Keratinocyte (primary cell): ENCODE results near the gene FOXP4. TPM values are rescaled to one million over a fixed set of nuclear protein-coding genes. Genes with fewer than 3 reads are reported as not detected.

Source experiments
- DNase-seq: peaks from one replicate; pipeline ENCODE4 v3.0.0-alpha.2; 2011; ENCODE audit warnings: low read depth, missing footprints, low spot score
- FAIRE-seq: peaks from 2 replicates; lab custom pipeline; 2011; peaks lifted over from hg19 to GRCh38; lab: Jason Lieb, UNC
- H2AFZ ChIP-seq: 2 replicates; pipeline ENCODE4 v1.6.0; 2012; ENCODE audit warnings: low read length, control low read depth, inconsistent platforms; ENCODE audit not compliant: control insufficient read depth
- H3K27ac ChIP-seq: 2 replicates; pipeline ENCODE4 v1.5.1; 2011; ENCODE audit warnings: low read length; ENCODE audit not compliant: control insufficient read depth, insufficient read depth
- H3K27me3 ChIP-seq: 3 replicates; pipeline ENCODE4 v1.6.0; 2011; ENCODE audit warnings: low read length; ENCODE audit not compliant: control insufficient read depth, insufficient read depth; ENCODE audit errors: extremely low read depth
- H3K36me3 ChIP-seq, 2 experiments: 2 replicates in 1 of 2; 3 replicates in 1 of 2; pipeline ENCODE4 v1.5.1; 2011; ENCODE audit warnings: low read length in 2 of 2, mild to moderate bottlenecking in 1 of 2; ENCODE audit not compliant: control insufficient read depth in 2 of 2, insufficient read depth in 2 of 2; ENCODE audit errors: extremely low read depth in 1 of 2
- H3K4me1 ChIP-seq: 3 replicates; pipeline ENCODE4 v1.5.1; 2011; ENCODE audit warnings: low read length; ENCODE audit not compliant: control insufficient read depth, insufficient read depth; ENCODE audit errors: extremely low read depth
- H3K4me2 ChIP-seq: 3 replicates; pipeline ENCODE4 v1.6.0; 2011; ENCODE audit warnings: low read depth, low read length; ENCODE audit not compliant: control insufficient read depth, insufficient read depth; ENCODE audit errors: extremely low read depth
- H3K4me3 ChIP-seq, 3 experiments: fragments of 200-600 bp in 1 of 3; sonication (generic) in 1 of 3; 2 replicates in 2 of 3; 3 replicates in 1 of 3; pipeline ENCODE4 v1.5.1; 2011 to 2016; ENCODE audit warnings: low read length in 3 of 3, mild to moderate bottlenecking in 3 of 3, control low read depth in 2 of 3, inconsistent platforms in 1 of 3, low read depth in 1 of 3, mixed read lengths in 1 of 3, mixed run types in 1 of 3, moderate library complexity in 1 of 3; ENCODE audit not compliant: control insufficient read depth in 2 of 3, insufficient read depth in 2 of 3; ENCODE audit errors: extremely low read depth in 1 of 3
- H3K79me2 ChIP-seq: 2 replicates; pipeline ENCODE4 v1.6.0; 2012; ENCODE audit warnings: low read length; ENCODE audit not compliant: control insufficient read depth, insufficient read depth
- H3K9ac ChIP-seq: 3 replicates; pipeline ENCODE4 v1.6.0; 2011; ENCODE audit warnings: low read length; ENCODE audit not compliant: control insufficient read depth, insufficient read depth; ENCODE audit errors: extremely low read depth
- H3K9me1 ChIP-seq: 3 replicates; pipeline ENCODE4 v1.6.0; 2011; ENCODE audit warnings: low read length; ENCODE audit not compliant: control insufficient read depth, insufficient read depth; ENCODE audit errors: extremely low read depth
- H3K9me3 ChIP-seq: 2 replicates; pipeline ENCODE4 v1.5.1; 2012; ENCODE audit warnings: low read depth, low read length; ENCODE audit not compliant: control insufficient read depth
- H4K20me1 ChIP-seq: 3 replicates; pipeline ENCODE4 v1.6.0; 2011; ENCODE audit warnings: low read length; ENCODE audit not compliant: control insufficient read depth, insufficient read depth; ENCODE audit errors: extremely low read depth
- CTCF ChIP-seq, 3 experiments: IDR thresholded peaks in 1 of 3; conservative IDR thresholded peaks in 1 of 3; optimal IDR thresholded peaks in 1 of 3; 2 replicates in 2 of 3; 3 replicates in 1 of 3; pipeline versions ENCODE3 to v1.5.1; 2011; ENCODE audit warnings: low read length in 3 of 3, mild to moderate bottlenecking in 3 of 3, moderate library complexity in 2 of 3, control low read depth in 1 of 3, inconsistent platforms in 1 of 3; ENCODE audit not compliant: insufficient read depth in 2 of 3; ENCODE audit errors: extremely low read depth in 1 of 3
- EZH2 ChIP-seq: IDR thresholded peaks from one replicate; pipeline ENCODE4 v1.6.1; 2012; ENCODE audit warnings: inconsistent platforms, mild to moderate bottlenecking, low read length, moderate library complexity
- dilution Hi-C: fragments of 300-500 bp; cut with MboI; formaldehyde crosslinking; loops from one replicate; pipeline ENCODE4 v1.7.0; 2020; ENCODE audit warnings: low sequenced_read_pairs; ENCODE audit not compliant: extremely low pct_ligation_motif_present
- polyA plus RNA-seq, 5 experiments: library from polyadenylated mRNA; depleted of rRNA in 3 of 5; stranded (reverse) in 3 of 5; stranded (forward) in 1 of 5; unstranded in 1 of 5; fragments of >200 nt; gene quantifications; 1 replicate in 1 of 5; 2 replicates in 3 of 5; 3 replicates in 1 of 5; pipeline versions ENCODE4 v1.2.1 to v1.2.3, GENCODE V29; 2011 to 2012; ENCODE audit warnings: missing spikeins in 2 of 5, low read depth in 1 of 5, low replicate concordance in 1 of 5

Gene FOXP4
- polyA plus RNA-seq, 1 donor (not counting 4 experiments of a cell fraction or from before 2014, with no cell fraction given) = 1.1 TPM

- no peak overlapping the region for H3K4me2 ChIP-seq
- FAIRE-seq (no peak), DNase-seq (no peak)
- H3K9ac ChIP-seq = no peak overlapping the region
- dilution Hi-C loops = no loop called here
- TF ChIP-seq EZH2 (no peak), CTCF (optimal IDR thresholded peaks at IDR 0.05 in 1 of 3, IDR thresholded peaks at IDR 0.05 in 1 of 3, conservative IDR thresholded peaks at IDR 0.05 in 1 of 3; ENCODE audit: extremely low read depth in 1 of 3, insufficient read depth in 2 of 3, low read length in 3 of 3) (no peak)
- no peaks in the 10 kb centered on the region for H3K27me3 ChIP-seq
- H3K4me3 ChIP-seq = no peak overlapping the region
- no peak overlapping the region for H2AFZ ChIP-seq
- no peaks in the 10 kb centered on the region for H3K9me1 ChIP-seq
- no peaks in the 10 kb centered on the region for H3K79me2 ChIP-seq
- H3K4me1 ChIP-seq = peaks cover 37% of the 10 kb centered on the region
- H3K36me3 ChIP-seq = no peaks in the 10 kb centered on the region
- H4K20me1 ChIP-seq = no peaks in the 10 kb centered on the region
- H3K9me3 ChIP-seq = no peaks in the 10 kb centered on the region
- no peak overlapping the region for H3K27ac ChIP-seq
Measured at GRCh38 chr6:41630946-41631345, 84.8 kb downstream of the FOXP4 start.

- H3K9me3 ChIP-seq = no peaks in the 10 kb centered on the region
- no peaks in the 10 kb centered on the region for H4K20me1 ChIP-seq
- H3K79me2 ChIP-seq = peaks cover 12% of the 10 kb centered on the region
- dilution Hi-C loops = no loop called here
- H3K36me3 ChIP-seq = no peaks in the 10 kb centered on the region
- no peaks in the 10 kb centered on the region for H3K9me1 ChIP-seq
- FAIRE-seq (no peak), DNase-seq (no peak)
- H2AFZ ChIP-seq = no peak overlapping the region
- TF ChIP-seq CTCF (optimal IDR thresholded peaks at IDR 0.05 in 1 of 3, IDR thresholded peaks at IDR 0.05 in 1 of 3, conservative IDR thresholded peaks at IDR 0.05 in 1 of 3; ENCODE audit: extremely low read depth in 1 of 3, insufficient read depth in 2 of 3, low read length in 3 of 3) (no peak), EZH2 (no peak)
- no peak overlapping the region for H3K9ac ChIP-seq
- H3K27ac ChIP-seq = no peak overlapping the region
- H3K4me1 ChIP-seq = peaks cover 22% of the 10 kb centered on the region
- H3K27me3 ChIP-seq = no peaks in the 10 kb centered on the region
- no peak overlapping the region for H3K4me2 ChIP-seq
- no peak overlapping the region for H3K4me3 ChIP-seq
Measured at GRCh38 chr6:41633056-41633634, 87.0 kb downstream of the FOXP4 start.
